ENCODE results near the gene CACNA2D3. TPM values are rescaled to one million over a fixed set of nuclear protein-coding genes. Genes with fewer than 3 reads are reported as not detected.

The CACNA2D3 gene
- total RNA-seq, 1 experiment from 2014 or later: not detected

DNA sequence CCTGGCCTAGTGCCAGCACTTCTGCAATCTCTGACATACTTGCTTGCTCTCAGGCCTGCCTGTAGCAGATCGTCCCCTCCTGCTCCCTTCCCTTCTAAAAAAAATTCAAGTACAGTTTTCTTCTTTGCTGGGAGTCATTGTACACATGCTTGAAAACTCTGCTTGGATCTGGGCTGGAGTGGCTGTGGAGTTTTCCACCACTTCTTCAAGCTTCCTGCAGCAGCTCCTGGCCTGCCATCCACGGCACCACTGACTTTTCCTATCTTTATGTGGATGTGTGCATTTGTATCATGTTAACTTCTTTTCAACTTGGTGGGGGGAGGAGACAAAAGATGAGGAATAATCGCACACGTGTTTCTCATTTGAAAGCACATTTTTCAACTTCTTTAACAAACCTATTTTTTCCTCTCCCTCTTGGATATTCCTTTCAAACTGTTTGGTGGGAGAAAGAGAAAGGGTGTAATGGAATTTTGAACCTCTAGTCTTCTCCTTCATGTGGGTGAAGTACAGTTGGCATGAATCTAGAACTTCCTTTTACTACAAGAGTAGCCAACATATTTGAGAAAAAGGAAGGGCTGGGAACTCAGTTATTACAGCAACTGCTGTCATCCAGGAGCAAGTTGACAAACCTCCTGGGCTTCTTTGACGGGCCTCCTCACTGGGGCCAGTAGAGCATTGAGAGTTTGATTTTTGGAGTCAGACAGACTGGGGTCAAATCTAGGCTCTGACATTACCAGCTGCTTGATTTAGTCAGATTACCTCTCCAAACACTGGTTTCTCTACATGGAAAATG, 866.7 kb downstream of the CACNA2D3 start:
- H3K79me2 ChIP-seq (ENCODE audit: low read length): no peaks in the 10 kb centered on the region
- H3K4me3 ChIP-seq (ENCODE audit: low read length): no peak overlapping the region
- ATAC-seq (no peak), DNase-seq (no peak)
- no peaks in the 10 kb centered on the region for H3K9me2 ChIP-seq (replicated peaks; ENCODE audit: low read length)
- no peaks in the 10 kb centered on the region for H3K36me3 ChIP-seq (ENCODE audit: low read depth, low read length)
- H3F3A ChIP-seq (ENCODE audit: low read length, unreplicated experiment): no peaks in the 10 kb centered on the region
- ChIA-PET CTCF (no interaction called here), POLR2A (ENCODE audit: unreplicated experiment) (no interaction called here)
- intact Hi-C loops (cut with micrococcal nuclease): no loop called here
- no TSS peak for BruUV-seq (replicated peaks)
- H3K4me2 ChIP-seq (ENCODE audit: low read length): no peak overlapping the region
- peaks cover 5% of the 10 kb centered on the region for H3K27me3 ChIP-seq (ENCODE audit: low read length)
- H2AFZ ChIP-seq (ENCODE audit: low read length): no peak overlapping the region
- no peak overlapping the region for H3K9ac ChIP-seq (ENCODE audit: low read length)
- no peak overlapping the region for H3K27ac ChIP-seq (ENCODE audit: low read length)
- TF ChIP-seq EZH2phosphoT487 (IDR thresholded peaks at IDR 0.05; ENCODE audit: borderline replicate concordance, low read length) (no peak), EZH2 (IDR thresholded peaks at IDR 0.05; ENCODE audit: low read length, unreplicated experiment) (no peak), CTCF (conservative IDR thresholded peaks at IDR 0.05; ENCODE audit: low read depth, low read length) (no peak)
- no peaks in the 10 kb centered on the region for H3K9me3 ChIP-seq (ENCODE audit: low read length)
- H3K4me1 ChIP-seq (ENCODE audit: insufficient read depth, low read length): no peaks in the 10 kb centered on the region
- H4K20me1 ChIP-seq (ENCODE audit: low read length): no peaks in the 10 kb centered on the region

- no peaks in the 10 kb centered on the region for H3K9me2 ChIP-seq (replicated peaks; ENCODE audit: low read length)
- no TSS peak for BruUV-seq (replicated peaks)
- DNase-seq: no peak
- no peaks in the 10 kb centered on the region for H3F3A ChIP-seq (ENCODE audit: low read length, unreplicated experiment)
- intact Hi-C loops (cut with micrococcal nuclease): no loop called here
- H3K4me3 ChIP-seq (ENCODE audit: low read length): no peak overlapping the region
- H4K20me1 ChIP-seq (ENCODE audit: low read length): no peaks in the 10 kb centered on the region
- ATAC-seq: no peak
- no peaks in the 10 kb centered on the region for H3K4me1 ChIP-seq (ENCODE audit: insufficient read depth, low read length)
- POLR2A ChIA-PET (ENCODE audit: unreplicated experiment): no interaction called here
- no peak overlapping the region for H3K27ac ChIP-seq (ENCODE audit: low read length)
- no peak overlapping the region for H3K9ac ChIP-seq (ENCODE audit: low read length)
- no peak overlapping the region for H3K4me2 ChIP-seq (ENCODE audit: low read length)
- no peak for TF ChIP-seq CTCF (conservative IDR thresholded peaks at IDR 0.05; ENCODE audit: low read depth, low read length)
- no peaks in the 10 kb centered on the region for H3K36me3 ChIP-seq (ENCODE audit: low read depth, low read length)
- H2AFZ ChIP-seq (ENCODE audit: low read length): no peak overlapping the region
- no peaks in the 10 kb centered on the region for H3K27me3 ChIP-seq (ENCODE audit: low read length)
- no peaks in the 10 kb centered on the region for H3K79me2 ChIP-seq (ENCODE audit: low read length)
- CTCF ChIA-PET: no interaction called here
- H3K9me3 ChIP-seq (ENCODE audit: low read length): no peaks in the 10 kb centered on the region
Observed at GRCh38 chr3:54994111-54994513, 871.8 kb downstream of the CACNA2D3 start.

- peak; percentile 65 for DNase-seq
- no peaks in the 10 kb centered on the region for H3F3A ChIP-seq (ENCODE audit: low read length, unreplicated experiment)
- H3K4me3 ChIP-seq (ENCODE audit: low read length): no peak overlapping the region
- H3K36me3 ChIP-seq (ENCODE audit: low read depth, low read length): no peaks in the 10 kb centered on the region
- BruUV-seq (replicated peaks): no TSS peak
- H3K27ac ChIP-seq (ENCODE audit: low read length): no peak overlapping the region
- POLR2A ChIA-PET (ENCODE audit: unreplicated experiment): no interaction called here
- TF ChIP-seq EZH2 (IDR thresholded peaks at IDR 0.05; ENCODE audit: low read length, unreplicated experiment) (no peak), CTCF (conservative IDR thresholded peaks at IDR 0.05; ENCODE audit: low read depth, low read length) (peak; percentile 51)
- peaks cover 4% of the 10 kb centered on the region for H3K4me1 ChIP-seq (ENCODE audit: insufficient read depth, low read length)
- ATAC-seq: no peak; the same call in 1 of the 2 replicates
- H3K4me2 ChIP-seq (ENCODE audit: low read length): no peak overlapping the region
- no peaks in the 10 kb centered on the region for H3K9me2 ChIP-seq (replicated peaks; ENCODE audit: low read length)
- no peak overlapping the region for H3K9ac ChIP-seq (ENCODE audit: low read length)
- H3K79me2 ChIP-seq (ENCODE audit: low read length): no peaks in the 10 kb centered on the region
- CTCF ChIA-PET: interaction anchor here (0.6 kb wide), 1 partner anchor 408 kb away, joined by 3 read pairs; no protein-coding TSS in a partner anchor
- peaks cover 16% of the 10 kb centered on the region for H3K27me3 ChIP-seq (ENCODE audit: low read length)
- H2AFZ ChIP-seq (ENCODE audit: low read length): no peak overlapping the region
- no peaks in the 10 kb centered on the region for H3K9me3 ChIP-seq (ENCODE audit: low read length)
- intact Hi-C loops (cut with micrococcal nuclease): no loop called here
- no peaks in the 10 kb centered on the region for H4K20me1 ChIP-seq (ENCODE audit: low read length)
Observed at GRCh38 chr3:54999159-54999558, 876.8 kb downstream of the CACNA2D3 start.
